Small intestine (tissue), 4 donors: ENCODE data around the gene CWF19L2. TPM values are rescaled to one million over a fixed set of nuclear protein-coding genes. Genes with fewer than 3 reads are reported as not detected.

Experiments used
- polyA plus RNA-seq, 4 donors: library from polyadenylated mRNA; stranded (reverse) in 3 of 4; unstranded in 1 of 4; fragments of 200-250 nt in 3 of 4; fragments of 120-200 nt in 1 of 4; gene quantifications; one replicate each; pipeline versions ENCODE4 v1.2.1 to v1.2.3, GENCODE V29; 2013
- donor health status: healthy with polysubstance abuse.
- donor health status: Bipolar disorder and iron deficiency.
- donor health status: healthy.

The CWF19L2 gene
- polyA plus RNA-seq, 4 donors, result 5.2 to 27.0 (median 13.3) TPM

Other genes with a start within 250 kb of the CWF19L2 start
- gene ALKBH8, start 107.9 kb upstream of the CWF19L2 start, polyA plus RNA-seq, result 10 to 100 TPM in 1 of 4 donors, 1 to 10 TPM in 3; 1.8 to 10.1 (median 3.0) TPM
- gene ELMOD1, start 133.3 kb upstream of the CWF19L2 start, polyA plus RNA-seq, result under 1 TPM in 2 of 4 donors, not detected in 2; 0.18 to 0.58 TPM